Psoas muscle (tissue), 8 donors: Measurements from ENCODE around the gene GRIN2A. TPM values are rescaled to one million over a fixed set of nuclear protein-coding genes. Genes with fewer than 3 reads are reported as not detected.

Experiments used
- ATAC-seq, 4 donors: fragments of 200-7000 bp; cut with Tn5 transposase; one replicate each; pipeline ENCODE4 v1.9.1; 2020; ENCODE audit warnings: moderate library complexity in 3 of 4, mild to moderate bottlenecking in 2 of 4
- DNase-seq, 2 donors: peaks; one replicate each; pipeline ENCODE4 v3.0.0-alpha.2; 2020
- H3K27ac ChIP-seq: fragments of 200-600 bp; one replicate; pipeline ENCODE4 v1.8.0; 2022
- H3K27me3 ChIP-seq, 3 donors: fragments of 200-600 bp in 1 of 3; one replicate each; pipeline versions ENCODE4 v1.6.1 to v1.8.0; 2013 to 2022; ENCODE audit warnings: low read length in 2 of 3, mild to moderate bottlenecking in 2 of 3, moderate library complexity in 1 of 3; ENCODE audit not compliant: insufficient read depth in 3 of 3
- H3K36me3 ChIP-seq, 2 donors: fragments of 200-600 bp in 1 of 2; one replicate each; pipeline versions ENCODE4 v1.6.1 to v1.8.0; 2013 to 2022; ENCODE audit warnings: low read depth in 1 of 2, mild to moderate bottlenecking in 1 of 2, moderate library complexity in 1 of 2; ENCODE audit not compliant: insufficient read depth in 1 of 2
- H3K4me1 ChIP-seq: fragments of 200-600 bp; one replicate; pipeline ENCODE4 v1.8.0; 2022
- H3K4me3 ChIP-seq: fragments of 200-600 bp; one replicate; pipeline ENCODE4 v1.8.0; 2022; ENCODE audit warnings: mild to moderate bottlenecking
- H3K9me3 ChIP-seq: fragments of 200-600 bp; one replicate; pipeline ENCODE4 v1.8.0; 2022
- CTCF ChIP-seq: fragments of 200-600 bp; IDR thresholded peaks from one replicate; pipeline ENCODE4 v1.8.0; 2022; ENCODE audit warnings: antibody characterized with exemption
- WGBS, 3 donors: extraction: QIAGEN DNeasy Blood & Tissue Kit; methylation state at CpG; one replicate each; pipeline versions ENCODE4 v1.1.6 to v1.1.7; 2013; 5-methylcytosine and 5-hydroxymethylcytosine counted together
- intact Hi-C, 2 donors: fragments of 100-400 bp; cut with DNase I; formaldehyde crosslinking; loops; one replicate each; pipeline versions ENCODE4 v1.11.0 to v1.14.2; 2022
- polyA plus RNA-seq, 3 donors: library from polyadenylated mRNA; stranded (reverse); fragments of 200-250 nt; gene quantifications; one replicate each; pipeline ENCODE4 v1.2.3, GENCODE V29; 2013
- total RNA-seq, 4 donors: library from RNA; stranded (reverse); fragmentation: NEBNext Ultra II Directional in 2 of 4; extraction: Animal tissue kit (Norgen Biotek cat#: 25700) in 2 of 4; gene quantifications; one replicate each; pipeline versions ENCODE4 v1.2.1 to v1.2.4, GENCODE V29; 2021 to 2023
- donor health status: healthy with polysubstance abuse.
- donor health status: DM: no; HTN: no; CAD: no; lungs with moderate emphysema.
- donor health status: Bipolar disorder and iron deficiency.
- donor health status: healthy.
- donor health status: DM: yes; HTN: yes; CAD: no.
- donor health status: DM: no; HTN: no; CAD: no.
- donor health status: DM: no; HTN: no; CAD: no.
- donor health status: DM: yes; HTN: yes; CAD: no.

Gene GRIN2A
- total and polyA plus RNA-seq, 7 donors, result 0.01 to 0.62 (median 0.17) TPM; not detected in 2

- intact Hi-C loops, result no loop called here
- no peak for ATAC-seq
- Histone ChIP-seq H3K27ac (no peak overlapping the region), H3K9me3 (no peaks in the 10 kb centered on the region), H3K4me1 (no peaks in the 10 kb centered on the region), H3K36me3 (no peaks in the 10 kb centered on the region), H3K27me3 (no peaks in the 10 kb centered on the region), H3K4me3 (no peak overlapping the region)
- DNase-seq, result no peak
- 77 to 83% (median 79%) methylated on average over 5 of the region's 5 CpGs for WGBS, 3 donors
- no peak for TF ChIP-seq CTCF
These were observed 445.7 kb downstream of the GRIN2A start for GRCh38 chr16:9736547-9736946.

- H3K36me3 ChIP-seq, result no peaks in the 10 kb centered on the region
- intact Hi-C loops, result no loop called here
- H3K4me1 ChIP-seq, result no peaks in the 10 kb centered on the region
- no peak for TF ChIP-seq CTCF
- DNase-seq (no peak), ATAC-seq (no peak)
- no peaks in the 10 kb centered on the region for H3K27me3 ChIP-seq
- no peaks in the 10 kb centered on the region for H3K9me3 ChIP-seq
- no peak overlapping the region for H3K27ac ChIP-seq
- H3K4me3 ChIP-seq, result no peak overlapping the region
These were observed 459.1 kb downstream of the GRIN2A start for GRCh38 chr16:9723136-9723535.

- Histone ChIP-seq H3K4me1 (no peaks in the 10 kb centered on the region), H3K9me3 (no peaks in the 10 kb centered on the region), H3K27ac (no peak overlapping the region), H3K27me3 (no peaks in the 10 kb centered on the region), H3K36me3 (no peaks in the 10 kb centered on the region), H3K4me3 (no peak overlapping the region)
- WGBS, 3 donors, result 57 to 68% (median 63%) methylated on average over 6 of the region's 6 CpGs
- ATAC-seq, result no peak
- no peak for DNase-seq
- intact Hi-C loops, result loop anchor here in 1 of 2 donors (10.0 kb wide), 1 partner anchor 49 kb away; no protein-coding TSS in a partner anchor
- no peak for TF ChIP-seq CTCF
These were observed 468.3 kb downstream of the GRIN2A start for GRCh38 chr16:9713907-9714306.

GRCh38 chr16:9713156-9713555 is 469.1 kb downstream of the GRIN2A start:
- Histone ChIP-seq H3K4me1 (no peaks in the 10 kb centered on the region), H3K4me3 (no peak overlapping the region), H3K36me3 (no peaks in the 10 kb centered on the region), H3K9me3 (no peaks in the 10 kb centered on the region), H3K27me3 (no peaks in the 10 kb centered on the region), H3K27ac (no peak overlapping the region)
- 14 to 24% (median 20%) methylated on average over 1 of the region's 1 CpG for WGBS, 3 donors
- no peak for ATAC-seq
- intact Hi-C loops, result loop anchor here in 1 of 2 donors (10.0 kb wide), 1 partner anchor 48 kb away; no protein-coding TSS in a partner anchor
- no peak for DNase-seq
- no peak for TF ChIP-seq CTCF

GRCh38 chr16:9708972-9709620 is 473.1 kb downstream of the GRIN2A start:
- Histone ChIP-seq H3K9me3 (no peaks in the 10 kb centered on the region), H3K27me3 (no peaks in the 10 kb centered on the region), H3K4me3 (no peak overlapping the region), H3K4me1 (no peaks in the 10 kb centered on the region), H3K27ac (no peak overlapping the region), H3K36me3 (no peaks in the 10 kb centered on the region)
- TF ChIP-seq CTCF, result no peak
- no peak for ATAC-seq
- WGBS, 3 donors, result 51 to 63% (median 54%) methylated on average over 5 of the region's 5 CpGs
- intact Hi-C loops, result no loop called here
- no peak for DNase-seq
